IPS-20b (cell line): Measurements from ENCODE around the gene TOMM22.

ENCODE experiments used
- H3K27ac ChIP-seq: one replicate; pipeline ENCODE4 v1.5.1; 2013; ENCODE audit warnings: low read length
- H3K27me3 ChIP-seq: 2 replicates; pipeline ENCODE4 v1.6.1; 2013; ENCODE audit warnings: mild to moderate bottlenecking, low read length, inconsistent platforms; ENCODE audit not compliant: insufficient read depth
- H3K36me3 ChIP-seq: 2 replicates; pipeline ENCODE4 v1.6.1; 2013; ENCODE audit warnings: low read depth, mild to moderate bottlenecking, inconsistent platforms, low read length, moderate library complexity; ENCODE audit not compliant: insufficient read depth
- H3K4me1 ChIP-seq: 2 replicates; pipeline ENCODE4 v1.6.1; 2013; ENCODE audit warnings: mild to moderate bottlenecking, control low read depth, inconsistent platforms, low read length, moderate library complexity; ENCODE audit not compliant: insufficient read depth
- H3K4me3 ChIP-seq: 2 replicates; pipeline ENCODE4 v1.5.1; 2013; ENCODE audit warnings: mild to moderate bottlenecking, low read length, inconsistent platforms
- H3K9ac ChIP-seq: 2 replicates; pipeline ENCODE4 v1.6.1; 2013; ENCODE audit warnings: low read depth, mild to moderate bottlenecking, inconsistent platforms, low read length, moderate library complexity
- H3K9me3 ChIP-seq: 2 replicates; pipeline ENCODE4 v1.6.1; 2013; ENCODE audit warnings: mild to moderate bottlenecking, low read depth, low read length, inconsistent platforms; ENCODE audit not compliant: insufficient read depth

TOMM22 gene

GRCh38 chr22:38729946-38730345 lies 48.2 kb downstream of the TOMM22 start:
- Histone ChIP-seq H3K27ac (no peak overlapping the region), H3K9me3 (no peaks in the 10 kb centered on the region), H3K9ac (no peak overlapping the region), H3K27me3 (no peaks in the 10 kb centered on the region), H3K4me3 (no peak overlapping the region), H3K36me3 (peaks cover 95% of the 10 kb centered on the region), H3K4me1 (no peaks in the 10 kb centered on the region)

GRCh38 chr22:38730411-38730871 lies 48.7 kb downstream of the TOMM22 start:
- no peak overlapping the region for H3K4me3 ChIP-seq
- no peaks in the 10 kb centered on the region for H3K9me3 ChIP-seq
- no peak overlapping the region for H3K9ac ChIP-seq
- no peaks in the 10 kb centered on the region for H3K4me1 ChIP-seq
- H3K36me3 ChIP-seq, result peaks cover 91% of the 10 kb centered on the region
- H3K27ac ChIP-seq, result no peak overlapping the region
- H3K27me3 ChIP-seq, result no peaks in the 10 kb centered on the region

GRCh38 chr22:38731703-38732161 lies 50.0 kb downstream of the TOMM22 start:
- Histone ChIP-seq H3K4me3 (no peak overlapping the region), H3K27ac (no peak overlapping the region), H3K27me3 (no peaks in the 10 kb centered on the region), H3K4me1 (no peaks in the 10 kb centered on the region), H3K36me3 (peaks cover 81% of the 10 kb centered on the region), H3K9me3 (no peaks in the 10 kb centered on the region), H3K9ac (no peak overlapping the region)

GRCh38 chr22:38732251-38732815 lies 50.6 kb downstream of the TOMM22 start:
- no peak overlapping the region for H3K9ac ChIP-seq
- peaks cover 76% of the 10 kb centered on the region for H3K36me3 ChIP-seq
- no peak overlapping the region for H3K4me3 ChIP-seq
- no peak overlapping the region for H3K27ac ChIP-seq
- no peaks in the 10 kb centered on the region for H3K4me1 ChIP-seq
- no peaks in the 10 kb centered on the region for H3K27me3 ChIP-seq
- H3K9me3 ChIP-seq, result no peaks in the 10 kb centered on the region

GRCh38 chr22:38733329-38733723 lies 51.6 kb downstream of the TOMM22 start:
- peaks cover 66% of the 10 kb centered on the region for H3K36me3 ChIP-seq
- no peaks in the 10 kb centered on the region for H3K27me3 ChIP-seq
- H3K9me3 ChIP-seq, result no peaks in the 10 kb centered on the region
- H3K27ac ChIP-seq, result no peak overlapping the region
- H3K4me3 ChIP-seq, result no peak overlapping the region
- no peak overlapping the region for H3K9ac ChIP-seq
- H3K4me1 ChIP-seq, result no peaks in the 10 kb centered on the region

DNA sequence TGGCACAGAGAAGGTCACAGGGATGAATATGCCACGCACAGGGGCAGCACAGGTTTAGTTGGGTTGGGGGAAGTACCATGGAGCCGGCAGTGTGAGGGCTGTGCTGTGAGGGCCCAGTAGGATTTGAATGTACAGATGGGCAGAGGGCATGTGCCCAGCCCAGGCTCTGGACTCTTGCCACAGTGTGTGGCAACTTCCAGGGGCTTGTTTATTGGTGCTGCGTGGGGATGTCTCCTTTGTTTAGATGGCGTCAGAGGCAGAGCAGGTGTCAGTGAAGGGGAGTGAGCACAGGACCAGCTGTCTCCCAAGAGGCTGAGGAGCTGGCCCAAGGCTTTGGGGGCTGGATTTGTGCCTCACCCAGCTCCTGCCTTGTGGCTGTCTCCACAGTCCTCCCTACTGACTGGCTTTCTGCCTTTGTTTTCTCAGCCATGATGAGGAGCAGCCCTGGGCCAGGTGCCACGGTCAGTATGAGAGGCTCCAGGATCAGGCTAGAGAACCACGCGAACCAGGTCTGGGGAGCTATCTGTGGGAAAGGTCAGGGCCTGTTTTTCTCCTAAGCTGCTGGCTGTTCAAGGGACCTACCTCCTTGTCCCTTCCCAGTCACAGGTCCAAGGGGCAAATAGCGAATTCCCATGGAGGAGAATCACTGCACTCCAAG lies 52.1 kb downstream of the TOMM22 start:
- Histone ChIP-seq H3K4me1 (no peaks in the 10 kb centered on the region), H3K9me3 (no peaks in the 10 kb centered on the region), H3K27ac (no peak overlapping the region), H3K36me3 (peaks cover 60% of the 10 kb centered on the region), H3K9ac (no peak overlapping the region), H3K4me3 (no peak overlapping the region), H3K27me3 (no peaks in the 10 kb centered on the region)

GRCh38 chr22:38734421-38735100 lies 52.8 kb downstream of the TOMM22 start:
- no peak overlapping the region for H3K4me3 ChIP-seq
- no peaks in the 10 kb centered on the region for H3K9me3 ChIP-seq
- H3K9ac ChIP-seq, result no peak overlapping the region
- no peaks in the 10 kb centered on the region for H3K27me3 ChIP-seq
- H3K36me3 ChIP-seq, result peaks cover 57% of the 10 kb centered on the region
- no peak overlapping the region for H3K27ac ChIP-seq
- H3K4me1 ChIP-seq, result no peaks in the 10 kb centered on the region
